ENCODE results near the gene UTS2B. TPM values are rescaled to one million over a fixed set of nuclear protein-coding genes. Genes with fewer than 3 reads are reported as not detected.

The UTS2B gene
- total and polyA plus RNA-seq, 2 of the 13 experiments (the other 11 are each of a cell fraction or from before 2014, with no cell fraction given), result 0.03 to 0.46 TPM

GRCh38 chr3:191369616-191370010, 39.3 kb upstream of the UTS2B start:
- no peaks in the 10 kb centered on the region for H3K27me3 ChIP-seq (ENCODE audit: control insufficient read depth in 1 of 2, insufficient read depth in 2 of 2, low read length in 2 of 2)
- CTCF ChIA-PET (ENCODE audit: low intra/inter-chr PET ratio, low total read pairs), result no interaction called here
- POLR2A ChIA-PET, result no interaction called here
- H3K9me3 ChIP-seq (ENCODE audit: low read length), result no peaks in the 10 kb centered on the region
- no peak overlapping the region for H3K4me2 ChIP-seq (ENCODE audit: low read depth, low read length)
- no peaks in the 10 kb centered on the region for H3K79me2 ChIP-seq (ENCODE audit: insufficient read depth, low read length)
- no TSS peak for BruUV-seq (replicated peaks)
- WGBS (ENCODE audit: low lambda C conversion rate), result 97% methylated on average over 2 of the region's 2 CpGs
- H3K27ac ChIP-seq (ENCODE audit: extremely low read length, insufficient read depth, low read length), result no peak overlapping the region
- no peak overlapping the region for H2AFZ ChIP-seq (ENCODE audit: low read length)
- H4K20me1 ChIP-seq (ENCODE audit: insufficient read depth, low read length), result no peaks in the 10 kb centered on the region
- H3K4me3 ChIP-seq (replicated peaks in 1 of 3; ENCODE audit: insufficient read depth in 1 of 3, low read depth in 2 of 3, low read length in 3 of 3), result no peak overlapping the region
- no peaks in the 10 kb centered on the region for H3K4me1 ChIP-seq (ENCODE audit: insufficient read depth, low read length)
- ATAC-seq (no peak), FAIRE-seq (no peak), DNase-seq (ENCODE audit: low spot score) (no peak)
- in situ Hi-C loops (cut with HindIII; ENCODE audit: extremely low pct_ligation_motif_present, low pct_unique_long_range_greater_than_20kb), result no loop called here
- H3K36me3 ChIP-seq (replicated peaks in 1 of 2; ENCODE audit: control insufficient read depth in 1 of 2, insufficient read depth in 2 of 2, low read length in 2 of 2), result peaks cover 2 to 40% of the 10 kb centered on the region in 2 experiments; a peak in 4 of 5 replicates
- TF ChIP-seq RARA (CRISPR knock-in tag; IDR thresholded peaks at IDR 0.05) (no peak), FOXJ3 (CRISPR knock-in tag; IDR thresholded peaks at IDR 0.05; ENCODE audit: borderline replicate concordance) (no peak), ELF4 (CRISPR knock-in tag; IDR thresholded peaks at IDR 0.05; ENCODE audit: borderline replicate concordance) (no peak), HINFP (CRISPR knock-in tag; IDR thresholded peaks at IDR 0.05; ENCODE audit: low read depth) (no peak), ZMYM4 (CRISPR knock-in tag; IDR thresholded peaks at IDR 0.05) (no peak), HMG20A (CRISPR knock-in tag; IDR thresholded peaks at IDR 0.05; ENCODE audit: borderline replicate concordance) (no peak), ZSCAN22 (CRISPR knock-in tag; IDR thresholded peaks at IDR 0.05) (no peak), BHLHE40 (IDR thresholded peaks at IDR 0.05; ENCODE audit: low read length) (no peak), ETV6 (CRISPR knock-in tag; conservative IDR thresholded peaks at IDR 0.05) (no peak), ZNF589 (CRISPR knock-in tag; conservative IDR thresholded peaks at IDR 0.05) (no peak)
- no peak overlapping the region for H3K9ac ChIP-seq (ENCODE audit: insufficient read depth, low read depth, low read length)
- intact Hi-C loops (cut with micrococcal nuclease; ENCODE audit: unreplicated experiment), result loop anchor here (5.0 kb wide), 1 partner anchor 32 kb away; no protein-coding TSS in a partner anchor
